Measurements from ENCODE around the gene TMEM82. TPM values are rescaled to one million over a fixed set of nuclear protein-coding genes. Genes with fewer than 3 reads are reported as not detected.

The TMEM82 gene
- total RNA-seq = not detected in 2 replicates

DNA sequence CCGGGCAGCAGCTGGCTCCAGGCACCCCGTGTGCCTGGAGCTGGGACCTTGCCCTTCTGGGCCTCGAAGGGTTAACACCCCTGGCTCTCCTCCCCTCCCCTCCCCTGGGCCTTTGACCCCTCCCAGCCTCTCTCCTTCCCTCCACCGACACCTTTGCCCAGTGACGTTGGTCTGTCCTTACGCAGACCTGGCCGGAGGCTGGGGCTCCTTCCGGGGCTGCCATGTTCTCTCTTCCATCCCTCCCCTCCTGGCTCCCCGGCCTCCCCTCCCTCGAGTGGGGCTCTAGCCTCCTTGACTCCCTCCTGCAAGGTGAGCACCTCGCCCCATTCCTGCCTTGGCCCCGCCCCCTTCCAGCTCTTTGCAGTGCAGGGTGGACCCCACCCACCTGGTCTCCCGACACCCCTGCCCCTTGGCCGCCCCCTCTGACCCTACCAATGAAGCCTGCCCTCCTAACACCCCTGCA, at the start of gene TMEM82:
TMEM82 (plus strand) TSS at position 161 of the 463 bp plus-strand sequence; CDS start at position 222, 61 bp downstream.

DNA sequence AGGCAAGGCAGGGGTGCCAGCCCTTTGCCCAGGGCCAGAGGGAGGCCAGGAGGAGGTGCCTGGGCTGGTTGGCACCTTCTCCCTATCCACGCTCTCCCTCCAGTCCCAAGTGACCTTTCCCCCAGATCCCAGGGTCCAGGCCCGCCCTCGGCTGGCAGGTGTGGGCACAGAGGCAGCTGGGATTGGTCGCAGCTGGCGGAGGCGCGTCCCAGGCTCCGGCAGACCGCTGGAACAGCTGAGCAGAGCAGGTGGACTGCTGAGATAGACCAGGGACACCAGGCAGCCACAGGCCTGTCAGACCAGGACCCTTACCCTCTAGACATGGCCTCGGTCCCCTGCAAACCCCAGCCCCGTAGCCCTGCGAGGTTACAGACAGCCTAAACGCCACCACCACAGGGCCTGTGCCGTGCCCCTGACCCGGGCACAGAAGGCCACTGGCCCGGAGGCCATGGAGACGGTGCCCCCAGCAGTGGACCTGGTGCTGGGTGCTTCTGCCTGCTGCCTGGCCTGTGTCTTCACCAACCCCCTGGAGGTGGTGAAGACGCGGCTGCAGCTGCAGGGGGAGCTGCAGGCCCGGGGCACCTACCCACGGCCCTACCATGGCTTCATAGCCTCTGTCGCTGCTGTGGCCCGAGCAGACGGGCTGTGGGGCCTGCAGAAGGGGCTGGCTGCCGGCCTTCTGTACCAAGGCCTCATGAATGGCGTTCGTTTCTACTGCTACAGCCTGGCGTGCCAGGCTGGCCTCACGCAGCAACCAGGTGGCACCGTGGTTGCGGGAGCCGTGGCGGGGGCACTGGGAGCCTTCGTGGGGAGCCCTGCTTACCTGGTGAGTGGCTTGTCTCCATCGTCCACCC, 6.0 kb upstream of the TMEM82 start, which contains the start of gene SLC25A34:
SLC25A34 (plus strand) TSS at position 221 of the 854 bp plus-strand sequence; CDS start at position 449, 228 bp downstream.

GRCh38 chr1:15758343-15758931, 16.1 kb downstream of the TMEM82 start, which contains the start of gene FBLIM1:
Gene FBLIM1 (plus strand): TSS chr1:15758795. CDS start chr1:15764984, 6,189 bp downstream.

Other genes starting within 250 kb of the TMEM82 start
- 5.9 and 6.8 TPM in 2 replicates for gene CASP9, start 218.3 kb upstream of the TMEM82 start, total RNA-seq
- gene DNAJC16, start 215.7 kb upstream of the TMEM82 start, total RNA-seq = 9.7 and 14.1 TPM in 2 replicates
- 0.12 and 0.26 TPM in 2 replicates for gene AGMAT, start 157.4 kb upstream of the TMEM82 start, total RNA-seq
- 5.3 and 9.9 TPM in 2 replicates for gene DDI2, start 125.0 kb upstream of the TMEM82 start, total RNA-seq
- gene PLEKHM2, start 58.2 kb upstream of the TMEM82 start, total RNA-seq = 37.3 and 40.0 TPM in 2 replicates
- gene SLC25A34, start 6.2 kb upstream of the TMEM82 start, total RNA-seq = 0.58 and 3.9 TPM in 2 replicates
- 58.8 and 103 TPM in 2 replicates for gene FBLIM1, start 16.3 kb downstream of the TMEM82 start, total RNA-seq
- gene UQCRHL, start 65.2 kb downstream of the TMEM82 start, total RNA-seq = 0.82 and 1.2 TPM in 2 replicates
- gene SPEN, start 105.2 kb downstream of the TMEM82 start, total RNA-seq = 8.5 and 14.3 TPM in 2 replicates
- 12.7 and 32.2 TPM in 2 replicates for gene ZBTB17, start 233.6 kb downstream of the TMEM82 start, total RNA-seq